Midbrain (tissue), 1 donor: ENCODE data around the gene AKR1B1.
"Not testable (repeated sequence)": the region's sequence is repeated elsewhere in the genome, so short reads cannot be mapped to it uniquely, and the experiment has no call there.

Experiments used
- DNase-seq: peaks from one replicate; lab custom pipeline; 2025; lab: John Stamatoyannopoulos, UW

Gene AKR1B1

DNA sequence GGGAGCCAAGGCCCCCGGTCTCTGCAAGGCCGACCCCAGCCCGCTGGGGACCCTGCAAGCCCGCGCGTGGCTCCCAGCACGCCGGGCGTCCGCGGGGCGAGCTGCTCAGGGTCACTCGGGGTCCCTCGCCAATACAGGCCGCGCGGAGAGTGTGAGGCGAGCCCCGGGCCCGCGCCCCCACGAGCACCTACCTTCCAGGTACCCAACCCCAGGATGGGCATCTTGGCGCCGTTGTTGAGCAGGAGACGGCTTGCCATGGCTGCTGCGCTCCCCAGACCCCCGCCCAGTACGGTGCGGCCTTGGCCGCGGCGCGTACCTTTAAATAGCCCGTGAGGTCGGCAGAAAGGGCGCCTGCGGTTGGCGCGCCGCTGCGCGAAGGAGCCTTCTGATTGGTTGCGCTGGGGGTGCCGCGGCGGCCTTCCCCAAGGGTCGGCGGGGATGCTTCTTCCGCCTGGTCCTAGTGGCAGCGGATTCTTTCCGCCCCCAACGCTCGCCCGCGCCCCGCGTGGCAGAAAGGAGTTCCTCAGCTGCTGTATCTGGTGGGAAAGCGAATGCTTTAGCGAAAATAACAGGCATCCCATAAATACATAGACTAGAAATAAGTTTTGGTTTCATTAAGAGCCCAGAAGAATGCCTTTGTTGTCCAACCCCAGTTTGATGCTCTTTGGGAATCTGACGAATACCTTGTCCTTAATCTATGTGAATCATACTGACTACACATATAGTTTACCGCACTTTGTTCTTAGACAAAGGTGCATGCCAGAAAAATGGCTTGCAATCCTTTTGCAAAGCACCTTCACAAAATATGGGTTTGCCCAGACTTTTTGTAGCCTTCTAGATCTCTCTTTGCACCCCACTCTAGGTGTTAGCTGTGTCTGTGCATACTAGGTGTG, at the start of gene AKR1B1:
TSS of gene AKR1B1 (minus strand) at position 295 of the 893 bp plus-strand sequence. CDS start at position 257, 38 bp downstream.
- DNase-seq, result peak; percentile 93

DNA sequence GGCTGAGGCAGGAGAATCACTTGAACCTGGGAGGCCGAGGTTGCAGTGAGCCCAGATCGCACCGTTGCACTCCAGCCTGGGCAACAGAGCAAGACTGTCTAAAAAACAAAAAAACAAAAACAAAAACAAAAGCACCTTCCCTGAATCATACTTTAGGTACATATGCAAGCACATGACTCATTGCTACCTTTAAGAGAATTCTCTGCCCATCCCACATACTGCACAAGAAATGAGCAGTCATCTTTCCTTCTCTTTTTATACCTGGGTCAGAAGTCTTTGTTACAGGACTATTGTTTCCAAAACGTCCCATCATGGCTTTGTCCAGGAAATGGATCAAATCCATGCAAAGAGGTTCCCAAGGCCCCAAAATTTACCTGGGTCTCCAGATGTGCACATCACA, 47.0 kb upstream of the AKR1B1 start:
- DNase-seq, result no peak

DNA sequence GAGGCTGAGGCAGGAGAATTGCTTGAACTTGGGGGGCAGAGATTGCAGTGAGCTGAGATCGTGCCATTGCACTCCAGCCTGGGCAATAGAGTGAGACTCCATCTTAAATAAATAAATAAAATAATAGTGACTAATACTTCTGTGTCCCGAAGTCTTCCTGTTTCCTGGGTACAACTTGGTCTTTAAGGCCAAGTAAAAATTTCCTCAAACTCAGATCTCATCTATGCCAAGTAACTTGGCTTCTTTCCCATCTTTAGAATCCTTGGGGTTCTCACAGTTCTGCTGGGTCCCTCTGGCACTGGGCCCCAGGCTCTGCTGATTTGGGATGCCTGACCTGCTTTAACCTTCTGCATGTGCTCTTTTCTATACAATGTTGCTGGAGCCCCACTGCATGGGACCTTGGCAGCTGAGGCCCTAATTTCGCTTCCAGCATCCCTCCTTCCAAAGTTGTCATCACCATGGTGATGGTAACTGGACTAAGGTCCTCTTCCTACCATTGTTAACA, 45.8 kb upstream of the AKR1B1 start:
- no peak for DNase-seq

GRCh38 chr7:134502463-134503371, 43.8 kb upstream of the AKR1B1 start:
- DNase-seq, result no peak

DNA sequence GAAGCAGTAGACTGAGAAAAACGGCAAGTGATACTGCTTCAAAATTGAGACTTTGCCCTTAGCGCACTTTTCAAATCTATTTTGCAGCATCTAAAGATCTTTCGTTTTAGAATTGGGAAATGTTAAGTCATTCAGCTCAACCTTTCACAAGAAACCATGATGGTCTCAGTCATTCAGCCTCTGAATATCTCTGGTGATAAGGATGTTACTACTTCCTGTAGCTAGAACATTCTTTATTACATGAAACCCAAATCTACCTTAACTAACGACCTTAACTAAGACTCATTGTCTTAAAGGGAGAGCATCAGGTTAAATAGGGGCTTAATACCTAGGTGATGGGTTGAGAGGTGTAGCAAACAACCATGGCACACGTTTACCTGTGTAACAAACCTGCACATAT, 42.1 kb upstream of the AKR1B1 start:
- DNase-seq, result no peak

DNA sequence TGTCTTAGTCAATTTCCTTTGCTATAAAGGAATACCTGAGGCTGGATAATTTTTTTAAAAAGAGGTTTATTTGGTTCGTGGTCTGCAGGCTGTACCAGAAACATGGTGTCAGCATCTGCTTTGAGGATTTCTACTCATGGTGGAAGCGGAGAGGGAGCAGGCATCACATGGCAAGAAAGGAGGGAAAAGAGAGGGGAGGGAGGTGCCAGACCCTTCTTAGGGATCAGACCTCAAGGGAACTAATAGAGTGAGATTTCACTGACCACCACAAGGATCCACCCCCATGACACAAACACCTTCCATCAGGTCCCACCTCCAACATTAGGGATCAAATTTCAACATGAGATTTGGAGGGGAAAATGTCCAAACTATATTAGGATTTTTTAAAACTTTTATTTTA, 41.5 kb upstream of the AKR1B1 start:
- DNase-seq, result no peak

DNA sequence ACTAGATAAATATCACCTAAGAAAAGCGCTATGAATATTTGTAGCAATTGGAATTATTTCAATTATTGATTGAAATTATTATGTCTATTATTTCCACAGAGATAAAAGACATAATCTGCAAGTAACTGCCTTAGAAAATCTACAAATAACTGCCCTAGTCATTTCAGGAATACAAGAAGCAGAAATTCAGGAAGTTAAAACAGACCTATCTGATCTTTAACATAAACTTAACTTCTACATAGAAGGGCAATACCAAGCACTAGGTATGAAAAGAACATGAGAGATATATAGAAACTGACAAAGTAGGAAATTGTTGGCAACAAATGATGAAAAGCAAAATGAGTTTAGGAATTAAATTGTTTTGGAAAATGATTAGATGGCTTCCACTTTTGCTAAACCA, 36.6 kb upstream of the AKR1B1 start:
- no peak for DNase-seq

GRCh38 chr7:134493091-134493490, 34.2 kb upstream of the AKR1B1 start:
- no peak for DNase-seq

GRCh38 chr7:134487721-134488120, 28.8 kb upstream of the AKR1B1 start:
- DNase-seq, result not testable (repeated sequence)

DNA sequence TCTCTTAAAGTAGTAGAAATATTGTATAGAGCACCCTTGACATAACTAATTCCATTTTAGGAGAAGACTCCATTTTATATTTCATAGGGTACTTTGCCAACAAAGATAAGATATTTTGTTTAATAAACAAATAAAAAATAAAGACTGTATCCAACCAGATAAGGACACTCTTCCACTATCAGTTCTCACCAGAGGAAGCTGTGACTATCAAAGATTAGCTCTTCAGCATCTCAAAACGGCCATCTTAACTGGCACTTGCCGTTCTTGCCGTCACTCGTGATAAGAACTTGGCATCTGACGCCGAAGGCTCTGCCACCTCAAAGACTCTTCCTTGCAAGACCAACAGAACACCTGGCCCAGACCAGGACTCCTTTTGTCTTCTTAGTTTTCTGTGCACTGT, 26.3 kb upstream of the AKR1B1 start:
- no peak for DNase-seq

- no peak for DNase-seq
These were observed 24.4 kb upstream of the AKR1B1 start for GRCh38 chr7:134483296-134483695.

DNA sequence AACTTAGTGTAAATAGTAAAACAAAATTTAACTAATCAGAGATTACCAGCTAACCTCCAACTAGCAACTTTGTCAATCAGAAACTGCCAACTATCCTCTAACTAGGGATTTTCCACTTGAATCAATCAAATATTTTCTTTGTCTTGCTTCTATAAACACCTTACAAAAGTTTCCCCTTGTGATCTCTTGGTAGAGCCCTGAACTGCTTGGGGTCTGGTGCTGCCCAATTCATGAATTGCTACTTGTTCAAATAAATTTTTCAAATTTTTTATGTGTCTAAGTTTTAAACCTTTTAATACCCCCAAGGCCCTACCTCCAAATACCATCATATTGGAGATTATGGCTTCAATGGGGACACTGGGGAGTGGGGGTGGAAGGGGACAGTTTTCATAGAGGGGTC, 24.0 kb upstream of the AKR1B1 start:
- no peak for DNase-seq

- DNase-seq, result no peak
These were observed 22.3 kb upstream of the AKR1B1 start for GRCh38 chr7:134481167-134481566.

DNA sequence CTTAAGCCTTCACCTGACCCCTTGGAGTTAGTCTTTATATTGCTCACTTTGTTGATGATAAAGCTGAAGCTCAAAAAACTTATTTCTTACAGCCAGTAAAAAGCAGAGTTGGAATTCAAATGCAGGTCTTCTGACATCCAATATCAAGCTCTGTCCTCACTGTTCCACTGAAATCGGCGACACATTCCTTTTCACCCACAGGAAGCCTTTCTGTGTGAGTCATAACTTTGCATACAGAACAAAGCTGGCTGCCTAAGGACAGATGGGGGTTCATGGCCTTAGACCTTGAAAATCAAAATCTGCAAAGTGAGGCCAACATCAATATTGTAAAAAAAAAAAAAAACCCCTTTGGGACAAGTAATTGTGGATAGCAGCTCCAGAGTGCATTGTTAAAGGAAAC, 21.8 kb upstream of the AKR1B1 start:
- DNase-seq, result no peak

- DNase-seq, result no peak
These were observed 21.3 kb upstream of the AKR1B1 start for GRCh38 chr7:134480202-134480601.

GRCh38 chr7:134478707-134479106, 19.8 kb upstream of the AKR1B1 start:
- DNase-seq, result no peak

- DNase-seq, result no peak
These were observed 19.1 kb upstream of the AKR1B1 start for GRCh38 chr7:134477954-134478353.

DNA sequence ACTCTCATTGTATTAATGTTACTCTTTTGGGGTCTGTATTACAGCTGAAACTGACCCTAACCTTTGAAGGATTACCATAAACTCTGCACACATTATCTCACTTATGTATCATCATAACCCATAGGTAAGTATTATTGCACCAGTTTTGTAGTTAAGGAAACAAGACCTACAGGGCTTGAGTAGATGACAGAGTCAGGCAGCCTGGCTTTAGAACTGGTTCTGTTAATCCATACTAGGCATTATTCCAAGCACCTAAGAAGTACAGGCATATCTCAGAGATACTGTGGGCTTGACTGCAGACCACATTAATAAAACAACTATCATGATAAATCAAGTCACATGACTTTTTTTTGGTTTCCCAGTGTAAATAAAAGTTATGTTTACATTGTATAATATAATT, 17.1 kb upstream of the AKR1B1 start:
- DNase-seq, result no peak

DNA sequence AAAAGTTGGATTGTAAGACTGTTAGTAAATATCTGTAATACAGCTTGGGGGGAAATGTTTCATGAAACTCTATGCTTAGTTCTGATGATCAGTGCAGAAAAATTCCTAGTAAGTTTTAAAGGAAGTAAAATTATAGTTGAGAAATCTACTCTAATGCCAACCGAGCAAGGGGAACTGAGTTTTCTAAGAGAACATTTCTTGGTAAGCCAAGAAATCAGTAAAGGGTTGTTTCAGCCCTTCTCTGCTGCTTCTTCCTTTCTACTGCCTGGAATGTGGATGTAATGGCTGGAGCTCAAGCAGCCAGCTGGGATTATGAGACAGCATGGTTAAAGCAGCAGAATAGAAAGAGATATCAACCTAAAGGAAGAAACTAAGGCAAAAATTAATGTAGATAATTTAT, 15.9 kb upstream of the AKR1B1 start:
- no peak for DNase-seq

- no peak for DNase-seq
These were observed 15.0 kb upstream of the AKR1B1 start for GRCh38 chr7:134473861-134474291.

GRCh38 chr7:134472572-134473244, 13.8 kb upstream of the AKR1B1 start:
- DNase-seq, result no peak

GRCh38 chr7:134470864-134471263, 12.0 kb upstream of the AKR1B1 start:
- DNase-seq, result no peak
